GM12892 (cell line): ENCODE data around the gene ENHO.

ENCODE experiments used
- POLR2A ChIP-seq: IDR thresholded peaks from 2 replicates; pipeline ENCODE4 v1.6.1; 2011; ENCODE audit warnings: low read depth, low read length, control low read depth
- TAF1 ChIP-seq: IDR thresholded peaks from 2 replicates; pipeline ENCODE4 v1.6.1; 2011; ENCODE audit warnings: low read depth, mild to moderate bottlenecking, control low read depth, low read length, borderline replicate concordance

DNA sequence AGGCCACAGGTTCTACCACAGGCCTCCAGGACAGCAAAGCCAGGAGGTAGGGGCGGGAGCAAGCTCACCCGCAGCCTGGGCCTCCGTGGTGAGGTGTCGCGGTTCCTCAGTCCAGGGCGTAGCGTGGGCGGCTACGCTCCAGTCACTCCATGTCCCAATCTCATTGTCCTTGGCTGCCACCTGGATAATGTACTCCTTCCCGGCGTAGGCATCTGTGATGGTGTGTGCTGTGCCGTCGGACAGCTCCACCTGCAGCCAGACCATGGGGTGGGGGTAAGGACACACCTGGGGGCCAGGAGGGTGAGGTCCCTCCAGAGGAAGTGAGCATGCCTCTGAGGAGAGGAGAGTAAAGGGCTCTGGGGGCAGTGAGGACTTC, 29.8 kb upstream of the ENHO start:
- TF ChIP-seq POLR2A = no peak
- no peak for TF ChIP-seq TAF1
